ENCODE measurements around the gene MYO18A.

MYO18A gene

DNA sequence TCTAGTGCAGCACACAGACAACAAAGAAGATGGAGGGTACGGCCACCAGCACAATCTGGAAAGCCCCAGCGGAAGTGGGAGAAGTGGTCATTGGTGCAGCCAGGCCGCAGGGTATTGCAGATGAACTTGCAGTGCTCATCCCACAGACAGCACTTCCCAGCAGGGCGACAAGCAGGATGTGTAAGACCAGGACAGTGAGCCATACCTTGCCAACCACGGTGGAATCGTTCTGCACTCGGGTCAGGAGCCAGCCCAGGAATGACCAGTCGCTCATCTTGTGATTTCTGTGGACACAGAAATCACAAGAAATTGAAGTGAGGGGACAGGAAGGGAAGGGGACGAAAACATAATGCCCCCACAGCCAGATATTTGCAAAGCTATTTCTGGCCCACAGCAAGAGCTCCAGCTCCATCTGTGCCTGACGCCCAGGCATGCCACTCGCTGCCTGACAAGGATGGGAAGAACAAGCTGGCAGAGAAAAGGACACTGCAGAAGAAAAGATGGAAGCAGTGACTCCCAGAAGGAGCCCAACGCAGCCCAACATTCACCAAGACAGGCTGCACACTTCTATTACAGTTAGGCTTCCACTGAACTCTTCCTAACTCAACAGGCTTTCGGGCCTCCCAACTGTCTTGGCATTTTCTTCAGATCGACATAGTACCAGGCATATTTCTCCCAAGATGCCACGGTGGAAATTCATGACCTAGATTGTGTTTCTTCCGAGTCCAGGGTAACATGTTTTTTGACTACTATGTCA lies 17.5 kb upstream of the MYO18A start:
- H3K4me1 ChIP-seq (ENCODE audit: control insufficient read depth in 2 of 2, insufficient read depth in 1 of 2, low read depth in 1 of 2, low read length in 2 of 2), result peaks cover 0 to 2% of the 10 kb centered on the region in 2 donors
- peaks cover 0 to 4% of the 10 kb centered on the region in 2 donors for H3K9me3 ChIP-seq (replicated peaks in 1 of 2; ENCODE audit: control insufficient read depth in 2 of 2, insufficient read depth in 1 of 2, low read depth in 1 of 2, low read length in 2 of 2)
- no peak for DNase-seq (ENCODE audit: low spot score)
- peaks cover 0 to 5% (median 0%) of the 10 kb centered on the region in 3 experiments for H3K27me3 ChIP-seq (ENCODE audit: control insufficient read depth in 3 of 3, insufficient read depth in 3 of 3, low read depth in 1 of 3, low read length in 3 of 3)
- H3K23ac ChIP-seq (ENCODE audit: low read depth, low read length, poor library complexity), result no peak overlapping the region
- H2BK12ac ChIP-seq (ENCODE audit: low read length), result no peak overlapping the region
- no peak overlapping the region for H2BK5ac ChIP-seq (ENCODE audit: low read length)
- no peak overlapping the region for H2BK120ac ChIP-seq (ENCODE audit: low read depth, low read length)
- H4K91ac ChIP-seq (ENCODE audit: low read depth, low read length, poor library complexity), result no peak overlapping the region
- H4K8ac ChIP-seq (ENCODE audit: low read depth, low read length), result no peak overlapping the region
- peak overlapping the region; percentile 64 for H2AFZ ChIP-seq (ENCODE audit: low read length)
- no peak overlapping the region for H2AK5ac ChIP-seq (ENCODE audit: low read depth, low read length)
- no peak overlapping the region for H3K9ac ChIP-seq (ENCODE audit: low read depth, low read length, poor library complexity)
- H3K14ac ChIP-seq (ENCODE audit: low read length), result no peak overlapping the region
- no peak overlapping the region for H3K27ac ChIP-seq (replicated peaks; ENCODE audit: low read length)
- H3K4me3 ChIP-seq (ENCODE audit: low read length in 2 of 2), result no peak overlapping the region
- no peak overlapping the region for H2BK15ac ChIP-seq (ENCODE audit: low read length)
- WGBS, 2 donors (ENCODE audit: extremely low coverage in 2 of 2, insufficient read length in 2 of 2, insufficient replicate concordance in 1 of 2), result no CpG with 5 or more reads among the region's 16 CpGs
- no peaks in the 10 kb centered on the region for H3K36me3 ChIP-seq (replicated peaks in 1 of 2; ENCODE audit: control insufficient read depth in 2 of 2, insufficient read depth in 2 of 2, low read length in 2 of 2)
- no peaks in the 10 kb centered on the region for H3K79me1 ChIP-seq (ENCODE audit: low read depth, low read length)
- H3K4me2 ChIP-seq (ENCODE audit: insufficient read depth, low read length, poor library complexity, severe bottlenecking), result no peak overlapping the region
- no peak overlapping the region for H3K4ac ChIP-seq (ENCODE audit: low read length)
- H3K18ac ChIP-seq (ENCODE audit: low read length), result no peak overlapping the region

DNA sequence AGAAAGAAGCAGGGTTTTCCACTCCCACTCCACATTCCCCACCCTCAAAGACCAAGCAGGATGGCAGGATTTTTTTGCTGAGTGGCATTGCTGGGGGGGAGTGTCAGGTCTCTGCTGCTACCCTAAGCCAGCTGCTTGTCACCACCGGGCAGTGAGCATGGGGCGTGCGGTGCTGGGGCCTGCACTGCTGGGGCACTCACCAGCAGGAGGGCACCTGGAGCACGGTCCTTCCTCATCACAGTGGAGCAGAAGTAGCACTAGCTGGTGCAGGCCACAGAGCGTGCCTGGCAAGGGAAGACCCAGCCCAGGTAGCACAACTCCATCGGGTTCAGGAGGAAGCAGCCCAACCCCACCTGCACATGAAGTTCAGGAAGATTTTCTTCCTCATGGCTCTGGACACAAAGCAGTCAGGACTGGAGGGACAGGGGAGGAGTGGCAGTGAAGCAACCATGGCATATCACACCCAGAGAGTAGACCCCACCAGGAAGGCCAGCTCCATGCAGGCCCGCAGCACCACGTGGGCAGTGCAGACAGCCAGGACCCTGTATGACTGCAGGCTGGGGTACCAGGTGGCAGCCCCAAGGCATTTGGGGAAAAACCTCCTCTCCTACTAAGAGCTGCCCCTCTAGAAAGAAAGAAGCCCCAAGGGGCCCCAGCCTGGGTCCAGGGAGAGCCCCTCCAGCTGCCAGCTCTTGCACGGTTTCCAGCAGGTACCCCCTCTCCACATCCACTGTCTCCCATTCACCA lies 16.7 kb upstream of the MYO18A start:
- Histone ChIP-seq H3K4ac (ENCODE audit: low read length) (no peak overlapping the region), H2BK120ac (ENCODE audit: low read depth, low read length) (no peak overlapping the region), H3K4me3 (ENCODE audit: low read length in 2 of 2) (peak overlapping the region in 1 of 2 donors; percentile 40), H4K91ac (ENCODE audit: low read depth, low read length, poor library complexity) (no peak overlapping the region), H3K14ac (ENCODE audit: low read length) (no peak overlapping the region), H3K27ac (replicated peaks; ENCODE audit: low read length) (no peak overlapping the region), H2BK12ac (ENCODE audit: low read length) (peak overlapping the region; percentile 34), H2AFZ (ENCODE audit: low read length) (peak overlapping the region; percentile 64), H4K8ac (ENCODE audit: low read depth, low read length) (no peak overlapping the region), H3K9me3 (replicated peaks in 1 of 2; ENCODE audit: control insufficient read depth in 2 of 2, insufficient read depth in 1 of 2, low read depth in 1 of 2, low read length in 2 of 2) (peaks cover 0 to 4% of the 10 kb centered on the region in 2 donors), H3K4me2 (ENCODE audit: insufficient read depth, low read length, poor library complexity, severe bottlenecking) (no peak overlapping the region), H2BK15ac (ENCODE audit: low read length) (no peak overlapping the region), H3K36me3 (replicated peaks in 1 of 2; ENCODE audit: control insufficient read depth in 2 of 2, insufficient read depth in 2 of 2, low read length in 2 of 2) (no peaks in the 10 kb centered on the region), H3K18ac (ENCODE audit: low read length) (peak overlapping the region; percentile 57), H2BK5ac (ENCODE audit: low read length) (no peak overlapping the region), H3K79me1 (ENCODE audit: low read depth, low read length) (no peaks in the 10 kb centered on the region), H3K9ac (ENCODE audit: low read depth, low read length, poor library complexity) (peak overlapping the region; percentile 0), H3K4me1 (ENCODE audit: control insufficient read depth in 2 of 2, insufficient read depth in 1 of 2, low read depth in 1 of 2, low read length in 2 of 2) (peaks cover 0 to 2% of the 10 kb centered on the region in 2 donors), H2AK5ac (ENCODE audit: low read depth, low read length) (peak overlapping the region; percentile 44), H3K27me3 (ENCODE audit: control insufficient read depth in 3 of 3, insufficient read depth in 3 of 3, low read depth in 1 of 3, low read length in 3 of 3) (peaks cover 0 to 7% (median 0%) of the 10 kb centered on the region in 3 experiments), H3K23ac (ENCODE audit: low read depth, low read length, poor library complexity) (no peak overlapping the region)
- WGBS, 2 donors (ENCODE audit: extremely low coverage in 2 of 2, insufficient read length in 2 of 2, insufficient replicate concordance in 1 of 2), result no CpG with 5 or more reads among the region's 9 CpGs
- no peak for DNase-seq (ENCODE audit: low spot score)

DNA sequence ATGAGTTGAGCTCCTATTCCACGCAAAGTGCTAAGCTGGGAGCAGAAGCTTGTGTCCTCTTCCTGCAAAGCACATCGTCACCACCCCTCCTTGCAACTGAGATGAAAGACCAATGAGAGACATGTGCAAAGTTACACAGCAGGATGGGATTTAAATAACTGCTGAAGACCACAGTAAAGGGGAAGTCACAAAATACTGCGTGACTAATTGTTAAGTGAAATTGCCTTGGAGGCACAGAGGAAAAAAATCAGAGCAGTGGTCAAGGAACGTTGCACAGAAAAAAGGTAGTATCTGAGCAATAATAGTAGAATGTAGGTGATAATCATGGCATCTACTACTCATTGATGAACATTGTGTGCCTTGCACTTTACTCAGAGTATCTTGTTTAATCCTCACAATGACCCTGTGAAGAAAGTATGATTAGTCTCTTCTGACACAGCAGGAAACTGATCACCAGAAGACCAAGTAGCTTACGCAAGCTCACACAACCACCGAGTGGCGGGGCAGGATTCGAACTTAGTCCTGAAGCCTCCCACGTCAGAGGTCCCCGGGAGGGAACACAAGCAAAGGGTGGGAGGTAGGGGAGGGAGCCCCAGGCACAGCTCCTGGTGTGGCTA lies 15.4 kb upstream of the MYO18A start:
- Histone ChIP-seq H3K27ac (replicated peaks; ENCODE audit: low read length) (no peak overlapping the region), H3K4me2 (ENCODE audit: insufficient read depth, low read length, poor library complexity, severe bottlenecking) (no peak overlapping the region), H2BK12ac (ENCODE audit: low read length) (no peak overlapping the region), H3K14ac (ENCODE audit: low read length) (no peak overlapping the region), H3K27me3 (ENCODE audit: control insufficient read depth in 3 of 3, insufficient read depth in 3 of 3, low read depth in 1 of 3, low read length in 3 of 3) (peaks cover 0 to 11% (median 0%) of the 10 kb centered on the region in 3 experiments), H2AK5ac (ENCODE audit: low read depth, low read length) (no peak overlapping the region), H4K91ac (ENCODE audit: low read depth, low read length, poor library complexity) (no peak overlapping the region), H3K9me3 (replicated peaks in 1 of 2; ENCODE audit: control insufficient read depth in 2 of 2, insufficient read depth in 1 of 2, low read depth in 1 of 2, low read length in 2 of 2) (peaks cover 0 to 2% of the 10 kb centered on the region in 2 donors), H2BK5ac (ENCODE audit: low read length) (no peak overlapping the region), H3K4ac (ENCODE audit: low read length) (no peak overlapping the region), H3K18ac (ENCODE audit: low read length) (no peak overlapping the region), H2AFZ (ENCODE audit: low read length) (peak overlapping the region; percentile 25), H3K79me1 (ENCODE audit: low read depth, low read length) (no peaks in the 10 kb centered on the region), H4K8ac (ENCODE audit: low read depth, low read length) (no peak overlapping the region), H3K36me3 (replicated peaks in 1 of 2; ENCODE audit: control insufficient read depth in 2 of 2, insufficient read depth in 2 of 2, low read length in 2 of 2) (no peaks in the 10 kb centered on the region), H2BK15ac (ENCODE audit: low read length) (no peak overlapping the region), H3K9ac (ENCODE audit: low read depth, low read length, poor library complexity) (no peak overlapping the region), H3K4me1 (ENCODE audit: control insufficient read depth in 2 of 2, insufficient read depth in 1 of 2, low read depth in 1 of 2, low read length in 2 of 2) (peaks cover 0 to 2% of the 10 kb centered on the region in 2 donors), H3K4me3 (ENCODE audit: low read length in 2 of 2) (no peak overlapping the region), H3K23ac (ENCODE audit: low read depth, low read length, poor library complexity) (no peak overlapping the region), H2BK120ac (ENCODE audit: low read depth, low read length) (no peak overlapping the region)
- WGBS, 2 donors (ENCODE audit: extremely low coverage in 2 of 2, insufficient read length in 2 of 2, insufficient replicate concordance in 1 of 2), result no CpG with 5 or more reads among the region's 10 CpGs
- no peak for DNase-seq (ENCODE audit: low spot score)

DNA sequence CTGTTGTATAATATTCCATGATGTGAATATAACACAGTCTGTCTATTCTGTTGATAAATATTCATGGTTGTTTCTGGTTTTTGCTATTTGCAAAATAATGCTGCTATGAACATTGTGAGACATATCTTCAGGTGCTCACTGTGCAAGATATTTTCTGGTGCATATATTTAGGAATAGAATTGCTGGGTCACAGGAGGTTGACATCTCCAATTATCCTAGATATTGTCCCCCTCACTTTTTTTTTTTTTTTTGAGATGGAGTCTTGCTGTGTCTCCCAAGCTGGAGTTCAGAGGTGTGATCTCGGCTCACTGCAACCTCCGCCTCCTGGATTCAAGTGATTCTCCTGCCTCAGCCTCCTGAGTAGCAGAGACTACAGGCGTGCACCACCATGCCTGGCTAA lies 14.5 kb upstream of the MYO18A start:
- no peak overlapping the region for H4K8ac ChIP-seq (ENCODE audit: low read depth, low read length)
- no peaks in the 10 kb centered on the region for H3K79me1 ChIP-seq (ENCODE audit: low read depth, low read length)
- H2AK5ac ChIP-seq (ENCODE audit: low read depth, low read length), result no peak overlapping the region
- H2BK15ac ChIP-seq (ENCODE audit: low read length), result no peak overlapping the region
- H3K23ac ChIP-seq (ENCODE audit: low read depth, low read length, poor library complexity), result no peak overlapping the region
- no peak for DNase-seq (ENCODE audit: low spot score)
- no peak overlapping the region for H3K18ac ChIP-seq (ENCODE audit: low read length)
- H2AFZ ChIP-seq (ENCODE audit: low read length), result no peak overlapping the region
- H3K27me3 ChIP-seq (ENCODE audit: control insufficient read depth in 3 of 3, insufficient read depth in 3 of 3, low read depth in 1 of 3, low read length in 3 of 3), result peaks cover 0 to 13% (median 0%) of the 10 kb centered on the region in 3 experiments
- no peak overlapping the region for H2BK12ac ChIP-seq (ENCODE audit: low read length)
- no peak overlapping the region for H3K27ac ChIP-seq (replicated peaks; ENCODE audit: low read length)
- no peak overlapping the region for H3K14ac ChIP-seq (ENCODE audit: low read length)
- no peak overlapping the region for H3K4me3 ChIP-seq (ENCODE audit: low read length in 2 of 2)
- H2BK120ac ChIP-seq (ENCODE audit: low read depth, low read length), result no peak overlapping the region
- no CpG with 5 or more reads among the region's 3 CpGs for WGBS, 2 donors (ENCODE audit: extremely low coverage in 2 of 2, insufficient read length in 2 of 2, insufficient replicate concordance in 1 of 2)
- H3K4me2 ChIP-seq (ENCODE audit: insufficient read depth, low read length, poor library complexity, severe bottlenecking), result no peak overlapping the region
- H3K9ac ChIP-seq (ENCODE audit: low read depth, low read length, poor library complexity), result no peak overlapping the region
- H3K9me3 ChIP-seq (replicated peaks in 1 of 2; ENCODE audit: control insufficient read depth in 2 of 2, insufficient read depth in 1 of 2, low read depth in 1 of 2, low read length in 2 of 2), result peaks cover 0 to 2% of the 10 kb centered on the region in 2 donors
- H4K91ac ChIP-seq (ENCODE audit: low read depth, low read length, poor library complexity), result no peak overlapping the region
- no peaks in the 10 kb centered on the region for H3K36me3 ChIP-seq (replicated peaks in 1 of 2; ENCODE audit: control insufficient read depth in 2 of 2, insufficient read depth in 2 of 2, low read length in 2 of 2)
- no peak overlapping the region for H3K4ac ChIP-seq (ENCODE audit: low read length)
- H2BK5ac ChIP-seq (ENCODE audit: low read length), result no peak overlapping the region
- peaks cover 0 to 2% of the 10 kb centered on the region in 2 donors for H3K4me1 ChIP-seq (ENCODE audit: control insufficient read depth in 2 of 2, insufficient read depth in 1 of 2, low read depth in 1 of 2, low read length in 2 of 2)

Data from neuronal stem cell (in vitro differentiated cells).